Activated CD4-positive, alpha-beta memory T cell treated with anti-CD3 and anti-CD28 coated beads, Interleukin-2, amount 10 ng/mL, durations not matched to agents 7 days and 5 days (primary cell): ENCODE measurements around the gene C1QL4. TPM values are rescaled to one million over a fixed set of nuclear protein-coding genes. Genes with fewer than 3 reads are reported as not detected.
A peak's percentile ranks its signal among the peaks of the same experiment; 100 is the strongest.
"Not testable (repeated sequence)": the region's sequence is repeated elsewhere in the genome, so short reads cannot be mapped to it uniquely, and the experiment has no call there.

Experiments
- CTCF ChIA-PET: fragments of 350-600 bp; sonication (Branson Sonifier 250); formaldehyde crosslinking; loops from one replicate; lab custom pipeline; 2021; ENCODE audit warnings: antibody characterized with exemption, inconsistent platforms; lab: Charles Lee
- POLR2A ChIA-PET: fragments of 350-600 bp; sonication (Branson Sonifier 250); formaldehyde crosslinking; loops from one replicate; lab custom pipeline; 2021; ENCODE audit warnings: antibody characterized with exemption; lab: Charles Lee
- DNase-seq: peaks from one replicate; pipeline ENCODE4 v3.0.0-alpha.2; 2020
- H3K27ac Mint-ChIP-seq: one replicate; pipeline ENCODE4 v1.8.0; 2021; ENCODE audit warnings: mild to moderate bottlenecking, mixed read lengths
- H3K27me3 Mint-ChIP-seq: one replicate; pipeline ENCODE4 v1.8.0; 2021; ENCODE audit warnings: mixed read lengths
- H3K36me3 Mint-ChIP-seq: one replicate; pipeline ENCODE4 v1.8.0; 2021; ENCODE audit warnings: low read depth, mixed read lengths
- H3K4me1 Mint-ChIP-seq: one replicate; pipeline ENCODE4 v1.8.0; 2021; ENCODE audit warnings: mixed read lengths
- H3K4me3 Mint-ChIP-seq: one replicate; pipeline ENCODE4 v1.8.0; 2021; ENCODE audit warnings: mild to moderate bottlenecking, mixed read lengths
- H3K9me3 Mint-ChIP-seq: one replicate; pipeline ENCODE4 v1.8.0; 2021; ENCODE audit warnings: mixed read lengths
- total RNA-seq, 2 experiments: library from RNA; stranded (reverse); gene quantifications; one replicate each; pipeline ENCODE4 v1.2.3, GENCODE V29; 2021

The C1QL4 gene
- total RNA-seq, 2 experiments from 2014 or later, result not detected

- no peak overlapping the region for H3K27ac Mint-ChIP-seq
- POLR2A ChIA-PET, result interaction anchor here (0.7 to 5.2 kb wide), 4 partner anchors 7 to 36 kb away, joined by 3 to 46 read pairs (median 5); partner anchors contain the start of genes DNAJC22, PRPH, SPATS2 and TROAP
- H3K27me3 Mint-ChIP-seq, result peaks cover 31% of the 10 kb centered on the region
- CTCF ChIA-PET, result interaction anchor here (0.6 to 7.7 kb wide), 16 partner anchors 8 to 562 kb away, joined by 3 to 51 read pairs (median 5); partner anchors contain the start of genes DNAJC22, PRPH and TROAP
- no peaks in the 10 kb centered on the region for H3K9me3 Mint-ChIP-seq
- H3K4me3 Mint-ChIP-seq, result no peak overlapping the region
- no peak for DNase-seq
- H3K36me3 Mint-ChIP-seq, result peaks cover 54% of the 10 kb centered on the region
- H3K4me1 Mint-ChIP-seq, result peaks cover 7% of the 10 kb centered on the region
Measured at GRCh38 chr12:49330631-49331379, 6.2 kb downstream of the C1QL4 start.

- no peak for DNase-seq
- Mint-ChIP-seq H3K36me3 (peaks cover 58% of the 10 kb centered on the region), H3K27me3 (peaks cover 24% of the 10 kb centered on the region), H3K9me3 (no peaks in the 10 kb centered on the region), H3K27ac (no peak overlapping the region), H3K4me3 (no peak overlapping the region), H3K4me1 (peaks cover 10% of the 10 kb centered on the region)
- CTCF ChIA-PET, result interaction anchor here (1.8 to 3.6 kb wide), 3 partner anchors 12 to 183 kb away, joined by 3 to 26 read pairs (median 10); no protein-coding TSS in a partner anchor
- POLR2A ChIA-PET, result no interaction called here
Measured at GRCh38 chr12:49330032-49330619, 6.9 kb downstream of the C1QL4 start.

GRCh38 chr12:49328816-49329215 is 8.2 kb downstream of the C1QL4 start:
- POLR2A ChIA-PET, result no interaction called here

GRCh38 chr12:49327887-49328286 is 9.1 kb downstream of the C1QL4 start:
- peaks cover 67% of the 10 kb centered on the region for H3K36me3 Mint-ChIP-seq
- peaks cover 7% of the 10 kb centered on the region for H3K27me3 Mint-ChIP-seq
- no peaks in the 10 kb centered on the region for H3K9me3 Mint-ChIP-seq
- H3K27ac Mint-ChIP-seq, result no peak overlapping the region
- H3K4me3 Mint-ChIP-seq, result no peak overlapping the region
- POLR2A ChIA-PET, result no interaction called here
- no peak for DNase-seq
- peaks cover 21% of the 10 kb centered on the region for H3K4me1 Mint-ChIP-seq
- CTCF ChIA-PET, result no interaction called here

More at GRCh38 chr12:49328816-49329215, 8.2 kb downstream of the C1QL4 start:
- Mint-ChIP-seq H3K27ac (no peak overlapping the region), H3K27me3 (peaks cover 13% of the 10 kb centered on the region), H3K9me3 (no peaks in the 10 kb centered on the region), H3K36me3 (peaks cover 63% of the 10 kb centered on the region), H3K4me1 (peaks cover 17% of the 10 kb centered on the region), H3K4me3 (no peak overlapping the region)
- CTCF ChIA-PET, result interaction anchor here (1.8 kb wide), 1 partner anchor 30 kb away, joined by 3 read pairs; no protein-coding TSS in a partner anchor
- DNase-seq, result no peak

GRCh38 chr12:49327368-49327767 is 9.6 kb downstream of the C1QL4 start:
- no peak for DNase-seq
- Mint-ChIP-seq H3K4me1 (peaks cover 20% of the 10 kb centered on the region), H3K9me3 (no peaks in the 10 kb centered on the region), H3K36me3 (peaks cover 63% of the 10 kb centered on the region), H3K27ac (no peak overlapping the region), H3K4me3 (no peak overlapping the region), H3K27me3 (peaks cover 5% of the 10 kb centered on the region)
- CTCF ChIA-PET, result no interaction called here
- POLR2A ChIA-PET, result no interaction called here

- Mint-ChIP-seq H3K4me1 (peaks cover 30% of the 10 kb centered on the region), H3K4me3 (no peak overlapping the region), H3K27ac (no peak overlapping the region), H3K36me3 (peaks cover 45% of the 10 kb centered on the region), H3K27me3 (no peaks in the 10 kb centered on the region), H3K9me3 (no peaks in the 10 kb centered on the region)
- no peak for DNase-seq
- POLR2A ChIA-PET, result no interaction called here
- CTCF ChIA-PET, result interaction anchor here (1.1 to 2.1 kb wide), 3 partner anchors 12 to 37 kb away, joined by 3 to 9 read pairs (median 3); partner anchors contain the start of genes C1QL4 and DNAJC22
Measured at GRCh38 chr12:49325606-49326005, 11.4 kb downstream of the C1QL4 start.

GRCh38 chr12:49323524-49324097 is 13.4 kb downstream of the C1QL4 start:
- Mint-ChIP-seq H3K36me3 (peaks cover 32% of the 10 kb centered on the region), H3K9me3 (no peaks in the 10 kb centered on the region), H3K4me3 (peak overlapping the region; percentile 94), H3K27me3 (no peaks in the 10 kb centered on the region), H3K27ac (peak overlapping the region; percentile 86), H3K4me1 (peaks cover 33% of the 10 kb centered on the region)
- no peak for DNase-seq
- ChIA-PET CTCF (interaction anchor here (0.6 to 4.5 kb wide), 11 partner anchors 11 to 414 kb away, joined by 3 to 51 read pairs (median 11); partner anchors contain the start of genes C1QL4, DNAJC22, PRPH and SPATS2), POLR2A (interaction anchor here (0.9 to 4.1 kb wide), 19 partner anchors 10 to 471 kb away, joined by 3 to 46 read pairs (median 6); partner anchors contain the start of genes C1QL4, DHH, KMT2D and PRPH)

GRCh38 chr12:49322708-49323523 is 14.1 kb downstream of the C1QL4 start, which contains the start of gene TROAP:
TROAP (plus strand) TSS chr12:49323255; CDS start chr12:49323609, 354 bp downstream.
- Mint-ChIP-seq H3K36me3 (peaks cover 31% of the 10 kb centered on the region), H3K27me3 (no peaks in the 10 kb centered on the region), H3K4me3 (peak within 1 kb of the TSS; percentile 94), H3K27ac (peak within 1 kb of the TSS; percentile 86), H3K9me3 (no peaks in the 10 kb centered on the region), H3K4me1 (peaks cover 33% of the 10 kb centered on the region)
- peak; percentile 99 for DNase-seq
- ChIA-PET POLR2A (interaction anchor here (0.6 to 4.1 kb wide), 34 partner anchors 10 to 520 kb away, joined by 3 to 46 read pairs (median 5); partner anchors contain the start of genes BCDIN3D, C1QL4, DHH and KMT2D), CTCF (interaction anchor here (0.5 to 4.5 kb wide), 13 partner anchors 12 to 236 kb away, joined by 3 to 51 read pairs (median 9); partner anchors contain the start of genes C1QL4, DNAJC22, PRPH and SPATS2)

GRCh38 chr12:49322367-49322707 is 14.7 kb downstream of the C1QL4 start:
- ChIA-PET POLR2A (interaction anchor here (0.7 to 4.1 kb wide), 31 partner anchors 10 to 521 kb away, joined by 3 to 46 read pairs (median 5); partner anchors contain the start of genes BCDIN3D, C1QL4, KMT2D and PRPH), CTCF (interaction anchor here (1.0 to 4.5 kb wide), 10 partner anchors 13 to 235 kb away, joined by 3 to 51 read pairs (median 11); partner anchors contain the start of genes C1QL4, DNAJC22, PRPH and SPATS2)
- H3K27me3 Mint-ChIP-seq, result no peaks in the 10 kb centered on the region
- H3K27ac Mint-ChIP-seq, result peak overlapping the region; percentile 86
- H3K9me3 Mint-ChIP-seq, result no peaks in the 10 kb centered on the region
- no peak for DNase-seq
- peaks cover 33% of the 10 kb centered on the region for H3K4me1 Mint-ChIP-seq
- peaks cover 26% of the 10 kb centered on the region for H3K36me3 Mint-ChIP-seq
- H3K4me3 Mint-ChIP-seq, result peak overlapping the region; percentile 94

- POLR2A ChIA-PET, result interaction anchor here (4.1 kb wide), 1 partner anchor 189 kb away, joined by 40 read pairs; the partner anchor contains the start of gene TUBA1B
- Mint-ChIP-seq H3K4me1 (peaks cover 30% of the 10 kb centered on the region), H3K36me3 (peaks cover 11% of the 10 kb centered on the region)
- not testable (repeated sequence) for DNase-seq, H3K9me3 Mint-ChIP-seq, H3K27ac Mint-ChIP-seq, H3K4me3 Mint-ChIP-seq, H3K27me3 Mint-ChIP-seq
- CTCF ChIA-PET, result interaction anchor here (4.5 kb wide), 1 partner anchor 14 kb away, joined by 51 read pairs; the partner anchor contains the start of gene C1QL4
Measured at GRCh38 chr12:49320411-49321103, 16.4 kb downstream of the C1QL4 start.

- DNase-seq, H3K36me3 Mint-ChIP-seq, POLR2A ChIA-PET, H3K27me3 Mint-ChIP-seq, CTCF ChIA-PET, H3K4me3 Mint-ChIP-seq, H3K27ac Mint-ChIP-seq, H3K9me3 Mint-ChIP-seq: not testable (repeated sequence)
- peaks cover 11% of the 10 kb centered on the region for H3K4me1 Mint-ChIP-seq
Measured at GRCh38 chr12:49317118-49317517, 19.9 kb downstream of the C1QL4 start.
